Measurements from ENCODE around the gene RGS7.

- TF ChIP-seq CTCF (IDR thresholded peaks at IDR 0.05; ENCODE audit: low read depth, low read length) (no peak), EZH2phosphoT487 (IDR thresholded peaks at IDR 0.05; ENCODE audit: low read depth) (no peak)
Measured at GRCh38 chr1:241355311-241356010, 1.5 kb downstream of the RGS7 start.

Data from OCI-LY3 (cell line).